NCI-H1417 (cell line): ENCODE data around the gene LSM10.

Experiments
- DNase-seq, 3 experiments: peaks; one replicate each; lab custom pipeline; 2025; lab: John Stamatoyannopoulos, UW

LSM10 gene

GRCh38 chr1:36383240-36383639 is 14.5 kb downstream of the LSM10 start:
- DNase-seq, result no peak

- no peak for DNase-seq
Measured at GRCh38 chr1:36382669-36383068, 15.0 kb downstream of the LSM10 start.

GRCh38 chr1:36382231-36382630 is 15.5 kb downstream of the LSM10 start:
- DNase-seq, result no peak

DNA sequence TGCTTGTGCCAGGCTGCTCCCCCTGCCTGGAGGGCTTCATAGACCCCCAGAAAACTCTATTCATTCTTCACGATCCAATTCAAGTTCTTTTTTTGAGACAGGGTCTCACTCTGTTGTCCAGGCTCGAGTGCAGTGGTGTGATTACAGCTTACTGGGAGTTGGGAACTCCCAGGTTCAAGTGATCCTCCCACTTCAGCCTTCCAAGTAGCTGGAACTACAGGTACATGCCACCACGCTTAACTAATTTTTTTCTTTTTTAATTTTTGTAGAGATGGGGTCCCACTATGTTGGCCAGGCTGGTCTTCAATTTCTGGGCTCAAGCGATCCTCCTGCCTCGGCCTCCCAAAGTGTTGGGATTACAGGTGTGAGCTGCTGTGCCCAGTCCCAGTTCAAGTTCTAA is 16.3 kb downstream of the LSM10 start:
- no peak for DNase-seq

GRCh38 chr1:36380782-36381181 is 16.9 kb downstream of the LSM10 start:
- DNase-seq, result no peak

- DNase-seq, result no peak
Measured at GRCh38 chr1:36380143-36380619, 17.5 kb downstream of the LSM10 start.

DNA sequence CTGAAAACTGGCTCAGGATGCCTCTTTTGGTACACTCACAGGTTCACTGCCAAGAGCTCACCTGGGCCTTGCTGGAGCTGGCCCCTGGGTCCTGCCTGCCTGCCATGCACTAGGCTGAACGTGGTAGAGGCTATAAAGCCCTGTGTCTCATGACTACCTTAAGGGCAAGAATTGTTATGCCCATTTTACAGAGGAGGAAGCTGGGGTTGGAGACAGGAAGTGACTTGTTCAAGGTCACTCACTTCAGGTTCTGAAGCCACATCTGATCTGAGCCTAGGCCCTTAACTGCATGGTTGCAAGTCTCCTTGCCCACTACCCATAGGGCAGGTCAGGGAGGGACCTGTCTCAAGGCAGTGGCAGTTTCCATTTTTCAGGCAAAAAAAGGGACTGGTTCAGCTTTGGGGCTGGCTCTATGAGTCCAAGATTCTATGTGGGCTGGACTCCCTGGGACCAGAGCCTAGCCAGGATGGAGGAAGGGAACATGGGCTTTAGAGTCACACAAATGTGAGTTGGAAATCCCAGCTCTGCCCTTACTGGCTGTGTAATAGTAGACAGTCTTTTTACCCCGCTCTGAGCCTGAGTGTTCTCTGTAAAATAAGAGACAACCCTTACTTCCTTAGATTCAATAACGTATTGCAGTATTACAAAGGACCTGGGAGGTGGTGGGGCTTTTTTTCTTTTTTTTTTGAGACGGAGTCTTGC is 19.8 kb downstream of the LSM10 start:
- DNase-seq, result no peak

DNA sequence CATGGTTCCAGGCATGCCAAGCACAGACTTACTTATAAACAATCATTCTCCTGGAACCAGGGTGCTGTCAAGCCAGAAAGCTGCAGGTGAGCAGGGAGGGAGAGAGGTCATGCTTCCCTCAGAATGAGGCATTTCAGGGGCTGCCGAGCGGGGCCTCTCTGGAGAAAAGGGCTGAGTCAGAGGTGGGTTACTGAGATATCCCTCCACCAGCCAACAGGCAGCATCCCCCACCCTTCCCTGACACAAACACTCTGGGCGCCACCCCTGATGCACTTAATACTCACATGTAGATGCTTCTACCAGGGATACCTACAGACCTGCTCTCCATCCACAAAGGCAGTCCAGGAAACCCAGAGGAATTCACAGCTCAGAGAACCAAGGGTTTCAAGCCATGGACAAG is 25.1 kb downstream of the LSM10 start:
- DNase-seq, result no peak

DNA sequence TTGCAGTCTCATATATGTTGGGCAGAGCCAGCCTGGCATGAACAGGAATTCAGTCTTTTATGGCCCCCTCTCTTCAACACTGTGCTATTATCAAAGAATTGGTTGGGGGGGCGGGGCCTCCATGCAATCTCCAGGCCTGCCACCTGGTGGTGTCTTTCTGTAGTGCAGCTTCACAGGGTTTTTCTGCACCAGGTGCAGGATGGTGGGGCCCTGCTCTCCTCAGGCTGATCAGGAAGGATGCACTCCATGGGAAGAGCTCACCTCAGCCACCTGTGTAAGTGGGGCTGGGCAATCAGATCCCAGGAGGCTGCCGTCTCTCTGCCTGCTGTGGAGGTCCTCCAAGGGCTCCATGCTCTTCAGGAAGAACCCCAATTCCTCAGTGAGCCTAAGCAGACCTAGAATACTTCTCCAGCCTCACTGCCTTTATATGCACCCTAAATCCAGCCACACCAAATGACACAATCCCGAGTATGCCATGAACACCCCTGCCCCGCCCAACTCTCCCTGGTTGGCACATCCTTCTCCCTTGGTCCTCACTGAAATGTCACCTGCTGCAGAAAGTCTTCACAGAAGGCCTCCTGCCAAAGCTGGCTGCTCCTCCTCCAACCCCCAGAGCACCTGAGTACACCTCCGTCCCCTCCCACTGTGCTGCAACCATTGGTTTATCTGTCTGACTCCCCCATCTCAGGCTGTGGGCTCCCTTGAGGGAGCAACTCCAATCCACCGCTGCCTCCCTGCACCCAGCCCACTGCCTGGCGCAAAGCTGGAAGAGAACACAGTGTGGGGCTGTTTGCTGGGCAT is 28.4 kb downstream of the LSM10 start:
- peak; percentile 67 to 90 (median 84) for DNase-seq

DNA sequence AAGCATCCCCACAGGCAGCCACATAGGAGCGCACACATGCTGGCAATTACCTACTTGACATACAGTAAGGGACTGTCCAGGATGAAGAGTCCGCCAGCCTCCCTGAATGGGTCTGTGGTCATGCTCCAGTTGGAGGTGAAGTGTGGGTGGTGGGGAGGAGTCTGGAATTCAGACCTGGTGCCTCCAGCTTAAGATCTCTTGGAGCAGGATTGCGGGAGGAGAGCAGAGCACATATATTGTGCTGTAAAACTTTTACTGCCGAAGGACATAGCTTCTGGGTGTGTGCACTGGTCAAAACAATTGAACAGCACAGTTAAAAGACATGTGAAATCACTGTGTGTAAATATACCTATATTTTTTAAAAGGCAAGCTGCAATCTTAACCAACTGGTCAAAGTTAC is 29.9 kb downstream of the LSM10 start:
- DNase-seq, result peak in 1 of 3 experiments; percentile 91

GRCh38 chr1:36367066-36367465 is 30.6 kb downstream of the LSM10 start:
- no peak for DNase-seq

DNA sequence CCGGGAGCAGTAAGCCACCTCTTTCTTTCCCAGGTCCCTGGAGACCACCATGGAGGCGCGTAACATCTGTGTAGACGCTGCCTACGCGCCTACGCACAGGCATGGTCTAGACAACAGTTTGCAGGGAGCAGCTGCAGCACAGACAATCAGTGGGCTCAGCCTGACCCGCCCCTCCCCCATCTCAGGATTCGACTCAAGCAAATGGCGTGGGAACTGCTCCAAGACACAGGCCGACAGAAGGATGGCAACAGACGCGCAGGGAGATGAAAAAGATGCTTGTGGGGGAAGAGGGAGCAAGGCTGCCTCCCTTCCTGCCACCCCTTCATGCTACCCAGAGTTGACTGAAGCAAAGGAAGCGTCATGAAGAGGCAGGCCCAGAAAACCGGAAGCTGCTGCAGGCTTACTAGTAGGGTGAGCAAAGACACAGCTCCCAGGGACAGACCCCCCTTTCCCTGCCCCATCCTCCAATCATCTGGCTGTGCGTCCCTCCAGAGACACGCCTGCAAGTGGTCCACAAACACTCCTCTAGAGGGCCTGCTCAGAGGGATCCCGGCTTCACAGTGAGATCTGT is 31.5 kb downstream of the LSM10 start:
- no peak for DNase-seq

GRCh38 chr1:36365381-36365780 is 32.3 kb downstream of the LSM10 start:
- DNase-seq, result no peak

DNA sequence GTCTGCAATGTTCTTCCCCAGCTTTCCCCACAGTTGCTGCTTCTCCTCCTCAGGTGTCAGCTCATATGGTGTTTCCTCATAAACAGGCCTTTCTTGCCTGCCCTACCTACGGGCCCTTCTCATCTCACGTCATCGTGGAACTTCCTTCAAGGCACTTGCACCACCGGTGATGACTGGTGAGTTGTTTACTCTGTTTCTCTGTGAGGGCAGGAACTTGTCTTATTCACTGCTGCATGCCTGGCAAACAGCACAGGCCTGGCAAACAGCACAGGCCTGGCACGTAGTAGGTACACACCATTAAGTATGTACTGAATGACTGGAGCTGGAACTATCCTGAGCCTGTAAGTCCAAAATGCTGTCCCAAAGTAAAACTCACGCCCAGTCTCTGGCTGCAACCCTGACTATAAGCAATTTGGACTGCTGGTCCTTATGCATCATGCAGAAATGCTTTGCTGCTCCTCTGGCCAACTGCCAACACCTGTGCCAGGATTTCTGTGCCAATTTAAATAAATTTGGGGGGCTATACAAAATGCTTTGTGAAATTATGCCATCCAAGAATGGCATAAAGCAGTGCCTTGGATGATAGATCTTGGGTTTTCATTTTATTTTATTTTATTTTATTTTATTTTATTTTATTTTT is 37.7 kb downstream of the LSM10 start:
- DNase-seq, result no peak

GRCh38 chr1:36359383-36359782 is 38.3 kb downstream of the LSM10 start:
- no peak for DNase-seq

DNA sequence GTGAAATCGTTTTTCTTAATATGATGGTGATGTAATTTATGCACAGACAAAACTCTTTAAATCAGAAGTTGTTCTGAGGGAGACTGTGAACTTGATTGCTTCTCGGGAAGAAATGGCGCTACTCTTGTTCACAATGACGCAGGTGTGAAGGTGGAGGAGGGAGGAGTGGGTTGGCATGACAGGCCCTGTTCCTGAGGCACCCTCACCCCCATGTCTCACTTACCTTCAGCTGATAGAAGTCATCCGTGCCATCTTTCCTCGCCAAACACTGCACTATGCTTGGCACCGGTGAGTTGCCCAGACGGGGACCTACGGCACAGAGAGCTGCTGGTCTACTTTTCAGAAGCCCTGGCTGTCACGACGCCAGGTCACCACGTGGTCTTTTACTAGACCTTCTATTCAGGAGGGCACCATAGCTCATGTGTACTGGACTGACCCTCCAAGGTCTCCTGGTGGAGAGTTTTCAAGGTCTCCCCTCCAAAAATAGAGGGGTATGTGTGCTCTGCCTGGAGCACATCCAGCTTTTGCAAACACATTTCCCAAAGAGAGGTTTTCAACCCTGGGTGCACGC is 39.1 kb downstream of the LSM10 start:
- no peak for DNase-seq

DNA sequence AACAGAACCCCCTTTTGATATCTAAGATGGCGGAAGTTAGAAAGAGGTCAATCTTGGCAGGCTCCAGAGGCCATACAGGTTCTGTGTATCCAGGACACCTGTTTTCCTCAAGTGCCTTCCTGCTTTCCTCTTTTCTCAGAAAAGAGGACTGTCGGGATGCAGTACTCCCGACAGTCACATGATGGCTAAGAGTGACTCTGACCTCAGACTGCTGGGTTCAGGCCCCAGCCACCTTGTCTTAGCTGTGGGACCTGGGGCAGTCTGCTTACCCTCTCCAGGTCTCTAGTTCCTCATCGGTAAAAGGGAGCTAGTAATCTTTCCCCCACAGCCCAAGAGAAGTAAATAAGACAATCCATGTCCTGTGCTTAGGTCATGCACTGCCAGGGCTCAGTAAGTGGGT is 41.9 kb downstream of the LSM10 start:
- DNase-seq, result no peak

DNA sequence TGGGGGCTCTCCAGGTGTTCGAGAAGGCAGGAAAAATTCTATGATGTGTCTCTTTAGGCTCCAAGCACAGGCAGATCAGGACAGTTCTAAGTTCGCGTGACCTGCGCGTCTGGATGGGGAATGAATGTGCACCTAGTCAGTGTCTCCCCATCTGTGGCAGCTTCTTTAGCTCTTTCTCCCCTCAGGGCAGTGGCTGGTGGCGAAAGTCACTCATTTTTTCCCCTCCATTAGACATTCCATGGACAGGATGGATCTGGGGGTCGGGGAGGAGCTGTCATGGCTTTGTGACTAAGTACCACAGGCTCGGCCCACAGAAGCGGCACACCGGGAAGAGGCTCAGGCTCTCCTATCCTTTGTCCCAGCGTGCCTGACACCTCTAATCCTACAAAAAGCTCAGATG is 43.2 kb downstream of the LSM10 start:
- no peak for DNase-seq

GRCh38 chr1:36352910-36353878 is 44.5 kb downstream of the LSM10 start:
- no peak for DNase-seq

- no peak for DNase-seq
Measured at GRCh38 chr1:36352125-36352909, 45.4 kb downstream of the LSM10 start.
